Smooth muscle cell (in vitro differentiated cells): ENCODE results near the gene GP1BA. TPM values are rescaled to one million over a fixed set of nuclear protein-coding genes. Genes with fewer than 3 reads are reported as not detected.

Experiments
- DNase-seq: peaks from one replicate; lab custom pipeline; 2025; ENCODE audit not compliant: unreplicated experiment; lab: John Stamatoyannopoulos, UW
- H2AFZ ChIP-seq: fragments of 200-600 bp; sonication (generic); 2 replicates; pipeline ENCODE4 v1.6.0; 2016; ENCODE audit warnings: antibody characterized with exemption, low read depth, mild to moderate bottlenecking
- H3F3A ChIP-seq: fragments of 200-600 bp; sonication (generic); 2 replicates; pipeline ENCODE4 v1.6.0; 2017; ENCODE audit warnings: antibody characterized with exemption, low read depth
- H3K27ac ChIP-seq: fragments of 200-600 bp; sonication (generic); 2 replicates; pipeline ENCODE4 v1.5.1; 2016; ENCODE audit warnings: low read depth, mild to moderate bottlenecking
- H3K27me3 ChIP-seq: fragments of 200-600 bp; sonication (generic); 2 replicates; pipeline ENCODE4 v1.6.1; 2016; ENCODE audit warnings: low read depth, mild to moderate bottlenecking
- H3K36me3 ChIP-seq: fragments of 200-600 bp; sonication (generic); 2 replicates; pipeline ENCODE4 v1.5.1; 2016; ENCODE audit warnings: low read depth
- H3K4me1 ChIP-seq: fragments of 200-600 bp; sonication (generic); 2 replicates; pipeline ENCODE4 v1.5.1; 2016; ENCODE audit warnings: low read depth
- H3K4me2 ChIP-seq: fragments of 200-600 bp; sonication (generic); 2 replicates; pipeline ENCODE4 v1.6.0; 2016; ENCODE audit warnings: mild to moderate bottlenecking
- H3K4me3 ChIP-seq: fragments of 200-600 bp; sonication (generic); 2 replicates; pipeline ENCODE4 v1.5.1; 2016; ENCODE audit warnings: mild to moderate bottlenecking
- H3K79me2 ChIP-seq: fragments of 200-600 bp; sonication (generic); 2 replicates; pipeline ENCODE4 v1.6.0; 2016; ENCODE audit warnings: low read depth, mild to moderate bottlenecking
- H3K9ac ChIP-seq: fragments of 200-600 bp; sonication (generic); 2 replicates; pipeline ENCODE4 v1.6.0; 2016; ENCODE audit warnings: low read depth
- H3K9me3 ChIP-seq: fragments of 200-600 bp; sonication (generic); replicated peaks from 2 replicates; pipeline ENCODE4 v1.5.1; 2016; ENCODE audit warnings: low read depth
- H4K20me1 ChIP-seq: fragments of 200-600 bp; sonication (generic); 2 replicates; pipeline ENCODE4 v1.6.0; 2016; ENCODE audit warnings: low read depth
- CTCF ChIP-seq: fragments of 200-600 bp; sonication (generic); IDR thresholded peaks from 2 replicates; pipeline ENCODE4 v1.5.1; 2017; ENCODE audit warnings: borderline replicate concordance, mild to moderate bottlenecking, antibody characterized with exemption; ENCODE audit not compliant: insufficient read depth, poor library complexity, severe bottlenecking
- WGBS: methylation state at CpG from one replicate; pipeline ENCODE4 v1.1.7; 2016; ENCODE audit warnings: low lambda C conversion rate; 5-methylcytosine and 5-hydroxymethylcytosine counted together
- polyA plus RNA-seq: library from polyadenylated mRNA; unstranded; fragments of >200 nt; fragmentation: Nextera tagmentation; extraction: Ambion mirVana; gene quantifications from 2 replicates; pipeline ENCODE4 v1.2.1, GENCODE V29; 2016
- total RNA-seq: library from RNA; depleted of rRNA; stranded (reverse); fragments of >200 nt; gene quantifications from 2 replicates; pipeline ENCODE4 v1.2.3, GENCODE V29; 2014

The GP1BA gene
- total RNA-seq (not detected in 2 replicates), polyA plus RNA-seq (0.07 and 0.41 TPM in 2 replicates)

GRCh38 chr17:4931963-4932362, at the start of gene GP1BA:
GP1BA (plus strand) TSS chr17:4932277; CDS start chr17:4932605, 328 bp downstream.
- TF ChIP-seq CTCF, result no peak
- Histone ChIP-seq H3K27ac (no peak within 1 kb of the TSS), H3F3A (no peaks in the 10 kb centered on the region), H2AFZ (no peak within 1 kb of the TSS), H3K9me3 (no peaks in the 10 kb centered on the region), H3K4me2 (no peak within 1 kb of the TSS), H3K79me2 (no peaks in the 10 kb centered on the region), H3K36me3 (no peaks in the 10 kb centered on the region), H3K4me1 (no peaks in the 10 kb centered on the region), H3K9ac (no peak within 1 kb of the TSS), H3K4me3 (no peak within 1 kb of the TSS), H3K27me3 (no peaks in the 10 kb centered on the region), H4K20me1 (no peaks in the 10 kb centered on the region)
- no peak for DNase-seq
- 90% methylated on average over 14 of the region's 14 CpGs for WGBS

- Histone ChIP-seq H3K4me1 (no peaks in the 10 kb centered on the region), H3K79me2 (no peaks in the 10 kb centered on the region), H2AFZ (no peak overlapping the region), H3K9ac (no peak overlapping the region), H4K20me1 (no peaks in the 10 kb centered on the region), H3K4me2 (no peak overlapping the region), H3K27ac (no peak overlapping the region), H3K9me3 (no peaks in the 10 kb centered on the region), H3K27me3 (no peaks in the 10 kb centered on the region), H3K36me3 (no peaks in the 10 kb centered on the region), H3F3A (no peaks in the 10 kb centered on the region), H3K4me3 (no peak overlapping the region)
- no peak for DNase-seq
- no peak for TF ChIP-seq CTCF
- WGBS, result 98% methylated on average over 4 of the region's 4 CpGs
Measured at GRCh38 chr17:4884489-4884888, 47.6 kb upstream of the GP1BA start.

- no peak for DNase-seq
- no peaks in the 10 kb centered on the region for H3K4me1 ChIP-seq
- H2AFZ ChIP-seq, result no peak overlapping the region
- H3K9me3 ChIP-seq, result no peaks in the 10 kb centered on the region
- H3K36me3 ChIP-seq, result no peaks in the 10 kb centered on the region
- no peak overlapping the region for H3K4me2 ChIP-seq
- H3K27me3 ChIP-seq, result no peaks in the 10 kb centered on the region
- no peaks in the 10 kb centered on the region for H3F3A ChIP-seq
- over 99% methylated on average over 12 of the region's 12 CpGs for WGBS
- no peak overlapping the region for H3K9ac ChIP-seq
- no peaks in the 10 kb centered on the region for H3K79me2 ChIP-seq
- no peak overlapping the region for H3K4me3 ChIP-seq
- no peak overlapping the region for H3K27ac ChIP-seq
- H4K20me1 ChIP-seq, result no peaks in the 10 kb centered on the region
- no peak for TF ChIP-seq CTCF
Measured at GRCh38 chr17:4886830-4887229, 45.2 kb upstream of the GP1BA start.

- H4K20me1 ChIP-seq, result no peaks in the 10 kb centered on the region
- WGBS, result 96% methylated on average over 18 of the region's 18 CpGs
- no peaks in the 10 kb centered on the region for H3K4me1 ChIP-seq
- no peak overlapping the region for H2AFZ ChIP-seq
- TF ChIP-seq CTCF, result no peak
- H3K36me3 ChIP-seq, result no peaks in the 10 kb centered on the region
- no peaks in the 10 kb centered on the region for H3K27me3 ChIP-seq
- no peak overlapping the region for H3K27ac ChIP-seq
- DNase-seq, result no peak
- H3K9ac ChIP-seq, result no peak overlapping the region
- no peaks in the 10 kb centered on the region for H3K9me3 ChIP-seq
- no peak overlapping the region for H3K4me3 ChIP-seq
- no peaks in the 10 kb centered on the region for H3F3A ChIP-seq
- no peaks in the 10 kb centered on the region for H3K79me2 ChIP-seq
- H3K4me2 ChIP-seq, result no peak overlapping the region
Measured at GRCh38 chr17:4887581-4887980, 44.5 kb upstream of the GP1BA start.
